Measurements from ENCODE around the gene TRAPPC4.

DNA sequence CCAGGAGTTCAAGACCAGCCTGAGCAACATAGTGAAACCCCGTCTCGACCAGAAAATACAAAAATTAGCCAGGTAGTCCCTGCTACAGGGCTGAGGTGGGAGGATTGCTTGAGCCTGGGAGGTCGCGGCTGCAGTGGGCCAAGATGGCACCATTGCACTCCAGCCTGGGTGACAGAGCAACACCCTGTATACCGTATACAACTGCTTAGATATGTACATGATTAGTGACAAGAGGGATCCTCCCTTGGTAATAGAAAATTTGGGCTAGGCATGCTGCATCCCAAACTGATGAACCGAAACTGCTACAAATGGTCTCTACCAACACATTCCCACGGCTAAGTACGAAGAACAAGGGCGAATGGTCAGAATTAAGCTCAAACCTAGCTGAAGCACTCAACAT is 24.4 kb downstream of the TRAPPC4 start:
- TF ChIP-seq EZH2phosphoT487 (IDR thresholded peaks at IDR 0.05; ENCODE audit: low read depth, severe bottlenecking, unreplicated experiment) (no peak), CTCF (IDR thresholded peaks at IDR 0.05; ENCODE audit: poor library complexity) (no peak), EZH2 (IDR thresholded peaks at IDR 0.05; ENCODE audit: borderline replicate concordance) (no peak)

All from hepatocyte (in vitro differentiated cells).